Caco-2 (cell line): ENCODE measurements around the gene SCUBE1. TPM values are rescaled to one million over a fixed set of nuclear protein-coding genes. Genes with fewer than 3 reads are reported as not detected.

Experiments used
- BruUV-seq: library from RNA; stranded (reverse); fragments of 400-500 nt; replicated peaks from 2 replicates; lab custom pipeline; 2021; lab: Mats Ljungman, UMichigan
- CTCF ChIA-PET: fragments of 300-600 bp; sonication (Branson Sonifier 250); formaldehyde crosslinking; loops from one replicate; lab custom pipeline; 2022; ENCODE audit warnings: antibody characterized with exemption; lab: Charles Lee
- POLR2A ChIA-PET: fragments of 300-600 bp; sonication (Branson Sonifier 250); formaldehyde crosslinking; loops from one replicate; lab custom pipeline; 2022; ENCODE audit warnings: antibody characterized with exemption; lab: Charles Lee
- DNase-seq, 2 experiments: peaks; one replicate each; pipeline versions ENCODE4 v3.0.0 to v3.0.0-alpha.2; 2020 to 2022
- H3K27me3 ChIP-seq: replicated peaks from 2 replicates; pipeline ENCODE4 v1.6.0; 2011; ENCODE audit warnings: low read length; ENCODE audit not compliant: control insufficient read depth, insufficient read depth
- H3K36me3 ChIP-seq: 2 replicates; pipeline ENCODE4 v1.5.1; 2011; ENCODE audit warnings: low read length; ENCODE audit not compliant: control insufficient read depth, insufficient read depth
- H3K4me1 ChIP-seq: fragments of 250-450 bp; sonication (Bioruptor Pico); 2 replicates; pipeline ENCODE4 v1.5.1; 2020; ENCODE audit warnings: mild to moderate bottlenecking
- H3K4me3 ChIP-seq: 2 replicates; pipeline ENCODE4 v1.5.1; 2011; ENCODE audit warnings: low read depth, mild to moderate bottlenecking, control low read depth, low read length
- H3K9me3 ChIP-seq: fragments of 250-450 bp; sonication (Bioruptor Pico); 2 replicates; pipeline ENCODE4 v1.5.1; 2020; ENCODE audit warnings: mild to moderate bottlenecking, moderate library complexity
- H3K27ac Mint-ChIP-seq: one replicate; pipeline ENCODE4 v1.8.0; 2022; ENCODE audit warnings: mixed read lengths; ENCODE audit not compliant: unreplicated experiment
- H3K27me3 Mint-ChIP-seq: one replicate; pipeline ENCODE4 v1.8.0; 2022; ENCODE audit warnings: mixed read lengths; ENCODE audit not compliant: insufficient read depth, unreplicated experiment
- H3K36me3 Mint-ChIP-seq: one replicate; pipeline ENCODE4 v1.8.0; 2022; ENCODE audit warnings: mild to moderate bottlenecking, mixed read lengths; ENCODE audit not compliant: insufficient read depth, unreplicated experiment
- H3K4me1 Mint-ChIP-seq: one replicate; pipeline ENCODE4 v1.8.0; 2022; ENCODE audit warnings: low read depth, mixed read lengths; ENCODE audit not compliant: unreplicated experiment
- H3K4me3 Mint-ChIP-seq: one replicate; pipeline ENCODE4 v1.8.0; 2022; ENCODE audit warnings: mild to moderate bottlenecking, moderate library complexity, mixed read lengths; ENCODE audit not compliant: unreplicated experiment
- H3K9me3 Mint-ChIP-seq: one replicate; pipeline ENCODE4 v1.8.0; 2022; ENCODE audit warnings: mixed read lengths; ENCODE audit not compliant: unreplicated experiment
- intact Hi-C: fragments of 100-400 bp; cut with micrococcal nuclease; formaldehyde crosslinking; loops from one replicate; pipeline ENCODE4 v1.10.0; 2022; ENCODE audit not compliant: unreplicated experiment
- total RNA-seq: library from RNA; stranded (reverse); gene quantifications from 2 replicates; pipeline ENCODE4 v1.2.3, GENCODE V29; 2022
- TF ChIP-seq, protein P1 (sequence below), 2 experiments: fragments of 200-600 bp in 1 of 2; IDR thresholded peaks; 1 replicate in 1 of 2; 2 replicates in 1 of 2; pipeline versions ENCODE4 v1.5.1 to v1.8.0; 2011 to 2022; ENCODE audit warnings: antibody characterized with exemption in 1 of 2, control low read depth in 1 of 2, inconsistent platforms in 1 of 2, low read depth in 1 of 2, low read length in 1 of 2, mild to moderate bottlenecking in 1 of 2, moderate library complexity in 1 of 2; ENCODE audit not compliant: insufficient read depth in 1 of 2, severe bottlenecking in 1 of 2, unreplicated experiment in 1 of 2

The SCUBE1 gene
- total RNA-seq, 1 experiment from 2014 or later = not detected

DNA sequence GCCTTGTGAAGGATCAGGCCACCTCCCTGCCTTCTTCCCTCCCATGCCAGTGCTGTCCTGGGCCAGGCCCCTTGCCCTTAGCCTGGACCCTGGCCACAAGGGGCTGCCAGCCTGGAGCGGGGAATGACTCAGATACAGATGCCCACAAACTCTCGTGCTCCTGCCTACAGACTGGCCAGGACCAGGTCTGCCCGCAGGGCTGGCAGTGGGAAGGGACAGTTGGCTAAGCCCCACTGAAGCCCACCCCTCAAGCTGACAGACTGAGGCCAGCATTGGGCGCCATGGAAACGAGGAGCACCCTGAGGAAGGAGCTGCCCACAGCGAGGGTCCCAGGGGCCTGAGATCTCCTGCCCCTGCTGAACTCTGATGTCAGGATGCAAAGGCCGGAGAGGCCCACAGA lies 14.1 kb downstream of the SCUBE1 start:
- Mint-ChIP-seq H3K4me1 (no peaks in the 10 kb centered on the region), H3K36me3 (no peaks in the 10 kb centered on the region), H3K27ac (no peak overlapping the region), H3K27me3 (peaks cover 3% of the 10 kb centered on the region), H3K9me3 (no peaks in the 10 kb centered on the region), H3K4me3 (no peak overlapping the region)
- Histone ChIP-seq H3K4me3 (no peak overlapping the region), H3K9me3 (no peaks in the 10 kb centered on the region), H3K27me3 (no peaks in the 10 kb centered on the region; the same call in 1 of the 2 replicates), H3K36me3 (no peaks in the 10 kb centered on the region), H3K4me1 (no peaks in the 10 kb centered on the region)
- ChIA-PET POLR2A (no interaction called here), CTCF (no interaction called here)
- DNase-seq = no peak
- BruUV-seq = no TSS peak
- TF ChIP-seq, protein P1, sequence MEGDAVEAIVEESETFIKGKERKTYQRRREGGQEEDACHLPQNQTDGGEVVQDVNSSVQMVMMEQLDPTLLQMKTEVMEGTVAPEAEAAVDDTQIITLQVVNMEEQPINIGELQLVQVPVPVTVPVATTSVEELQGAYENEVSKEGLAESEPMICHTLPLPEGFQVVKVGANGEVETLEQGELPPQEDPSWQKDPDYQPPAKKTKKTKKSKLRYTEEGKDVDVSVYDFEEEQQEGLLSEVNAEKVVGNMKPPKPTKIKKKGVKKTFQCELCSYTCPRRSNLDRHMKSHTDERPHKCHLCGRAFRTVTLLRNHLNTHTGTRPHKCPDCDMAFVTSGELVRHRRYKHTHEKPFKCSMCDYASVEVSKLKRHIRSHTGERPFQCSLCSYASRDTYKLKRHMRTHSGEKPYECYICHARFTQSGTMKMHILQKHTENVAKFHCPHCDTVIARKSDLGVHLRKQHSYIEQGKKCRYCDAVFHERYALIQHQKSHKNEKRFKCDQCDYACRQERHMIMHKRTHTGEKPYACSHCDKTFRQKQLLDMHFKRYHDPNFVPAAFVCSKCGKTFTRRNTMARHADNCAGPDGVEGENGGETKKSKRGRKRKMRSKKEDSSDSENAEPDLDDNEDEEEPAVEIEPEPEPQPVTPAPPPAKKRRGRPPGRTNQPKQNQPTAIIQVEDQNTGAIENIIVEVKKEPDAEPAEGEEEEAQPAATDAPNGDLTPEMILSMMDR (IDR thresholded peaks at IDR 0.05; ENCODE audit: insufficient read depth in 1 of 2, low read depth in 1 of 2, low read length in 1 of 2, severe bottlenecking in 1 of 2, unreplicated experiment in 1 of 2) = no peak
- intact Hi-C loops = no loop called here

GRCh38 chr22:43327157-43327438 lies 16.1 kb downstream of the SCUBE1 start:
- DNase-seq = no peak
- peaks cover 3% of the 10 kb centered on the region for H3K27me3 Mint-ChIP-seq
- Histone ChIP-seq H3K4me1 (no peaks in the 10 kb centered on the region), H3K9me3 (no peaks in the 10 kb centered on the region), H3K27me3 (no peaks in the 10 kb centered on the region; the same call in 1 of the 2 replicates), H3K36me3 (no peaks in the 10 kb centered on the region), H3K4me3 (no peak overlapping the region)
- TF ChIP-seq, protein P1 (IDR thresholded peaks at IDR 0.05; ENCODE audit: insufficient read depth in 1 of 2, low read depth in 1 of 2, low read length in 1 of 2, severe bottlenecking in 1 of 2, unreplicated experiment in 1 of 2) = no peak
- no peaks in the 10 kb centered on the region for H3K9me3 Mint-ChIP-seq
- CTCF ChIA-PET = no interaction called here
- H3K36me3 Mint-ChIP-seq = no peaks in the 10 kb centered on the region
- no peaks in the 10 kb centered on the region for H3K4me1 Mint-ChIP-seq
- no peak overlapping the region for H3K27ac Mint-ChIP-seq
- BruUV-seq = no TSS peak
- no peak overlapping the region for H3K4me3 Mint-ChIP-seq
- intact Hi-C loops = no loop called here
- POLR2A ChIA-PET = no interaction called here

GRCh38 chr22:43326331-43327156 lies 16.6 kb downstream of the SCUBE1 start:
- no peaks in the 10 kb centered on the region; the same call in 1 of the 2 replicates for H3K27me3 ChIP-seq
- no peaks in the 10 kb centered on the region for H3K9me3 ChIP-seq
- BruUV-seq = no TSS peak
- TF ChIP-seq, protein P1 (IDR thresholded peaks at IDR 0.05; ENCODE audit: insufficient read depth in 1 of 2, low read depth in 1 of 2, low read length in 1 of 2, severe bottlenecking in 1 of 2, unreplicated experiment in 1 of 2) = no peak
- intact Hi-C loops = no loop called here
- Mint-ChIP-seq H3K27ac (no peak overlapping the region), H3K27me3 (peaks cover 3% of the 10 kb centered on the region), H3K9me3 (no peaks in the 10 kb centered on the region), H3K4me3 (no peak overlapping the region), H3K36me3 (no peaks in the 10 kb centered on the region), H3K4me1 (no peaks in the 10 kb centered on the region)
- H3K4me1 ChIP-seq = no peaks in the 10 kb centered on the region
- CTCF ChIA-PET = interaction anchor here (0.5 kb wide), 1 partner anchor 28 kb away, joined by 3 read pairs; no protein-coding TSS in a partner anchor
- H3K36me3 ChIP-seq = no peaks in the 10 kb centered on the region
- H3K4me3 ChIP-seq = no peak overlapping the region
- POLR2A ChIA-PET = no interaction called here
- no peak for DNase-seq
